NT2/D1 (cell line): Measurements from ENCODE around the gene DLGAP3.

Source experiments
- DNase-seq: peaks from one replicate; pipeline ENCODE4 v3.0.0-alpha.2; 2011; ENCODE audit warnings: low read depth, low spot score
- H3K27me3 ChIP-seq: 2 replicates; pipeline ENCODE4 v1.6.0; 2011; ENCODE audit warnings: mild to moderate bottlenecking; ENCODE audit not compliant: insufficient read length, insufficient read depth
- H3K36me3 ChIP-seq: 2 replicates; pipeline ENCODE4 v1.6.1; 2011; ENCODE audit warnings: mild to moderate bottlenecking, low read length, mixed read lengths; ENCODE audit not compliant: insufficient read depth, insufficient read length
- H3K4me1 ChIP-seq: 2 replicates; pipeline ENCODE4 v1.5.1; 2011; ENCODE audit not compliant: insufficient read depth, insufficient read length
- H3K4me3 ChIP-seq: 2 replicates; pipeline ENCODE4 v1.5.1; 2011; ENCODE audit warnings: low read depth; ENCODE audit not compliant: insufficient read length
- H3K9ac ChIP-seq: 2 replicates; pipeline ENCODE4 v1.6.0; 2011; ENCODE audit warnings: low read depth; ENCODE audit not compliant: insufficient read length
- H3K9me3 ChIP-seq: 2 replicates; pipeline ENCODE4 v1.5.1; 2011; ENCODE audit warnings: mild to moderate bottlenecking, low read length; ENCODE audit not compliant: insufficient read depth
- SUZ12 ChIP-seq: IDR thresholded peaks from 2 replicates; pipeline ENCODE4 v1.6.1; 2011; ENCODE audit not compliant: insufficient read length, insufficient read depth; ENCODE audit errors: extremely low read depth
- YY1 ChIP-seq: IDR thresholded peaks from 2 replicates; pipeline ENCODE4 v1.6.1; 2011; ENCODE audit not compliant: insufficient read length, insufficient read depth
- ZNF274 ChIP-seq: IDR thresholded peaks from 2 replicates; pipeline ENCODE4 v1.6.1; 2011; ENCODE audit warnings: mild to moderate bottlenecking, low read depth, low read length

DLGAP3 gene

DNA sequence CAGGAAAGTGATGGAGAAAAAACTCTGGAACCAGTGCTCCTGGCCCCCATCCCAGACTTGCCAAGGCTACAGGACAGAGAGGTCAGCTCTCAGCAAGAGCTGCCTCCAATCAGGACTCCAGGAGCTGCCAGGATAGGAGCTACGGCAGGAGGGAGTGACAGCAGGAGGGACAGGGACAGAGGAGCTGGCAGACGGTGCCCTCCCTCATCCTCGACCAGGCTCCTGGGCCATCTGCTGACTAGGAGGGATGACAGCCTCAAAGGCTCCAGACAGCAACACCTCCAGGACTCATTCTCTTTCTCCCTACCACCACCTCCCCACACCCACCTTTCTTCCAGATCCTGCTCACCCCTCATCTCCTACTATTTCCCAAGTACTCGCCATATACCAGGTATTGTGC is 22.7 kb downstream of the DLGAP3 start:
- H3K27me3 ChIP-seq: no peaks in the 10 kb centered on the region
- no peak for DNase-seq

DNA sequence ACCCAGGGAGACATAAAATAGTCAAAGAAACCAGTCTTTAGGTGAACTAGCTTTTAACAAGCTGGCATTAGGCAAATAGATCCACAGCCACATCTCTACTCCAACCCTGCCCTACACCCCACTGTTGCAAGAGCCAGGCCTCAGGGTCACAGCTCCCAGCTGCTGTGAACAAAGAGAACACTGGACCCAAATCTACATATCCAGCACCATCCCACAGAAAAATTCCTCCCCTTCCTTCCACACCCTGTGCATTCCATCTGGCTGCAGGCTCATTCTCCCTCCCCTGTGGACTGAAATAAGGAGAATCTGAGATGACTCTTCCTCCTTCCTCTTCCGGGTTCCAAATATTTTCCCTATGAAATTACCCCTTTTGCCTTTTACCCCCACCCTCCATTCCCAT is 23.2 kb downstream of the DLGAP3 start:
- Histone ChIP-seq H3K4me3 (no peak overlapping the region), H3K4me1 (peaks cover 2% of the 10 kb centered on the region), H3K36me3 (no peaks in the 10 kb centered on the region), H3K9me3 (no peaks in the 10 kb centered on the region), H3K9ac (no peak overlapping the region), H3K27me3 (no peaks in the 10 kb centered on the region)
- DNase-seq: no peak
- TF ChIP-seq YY1 (no peak), ZNF274 (no peak), SUZ12 (no peak)

More for the DNA sequence above, 22.7 kb downstream of the DLGAP3 start:
- H3K9me3 ChIP-seq: no peaks in the 10 kb centered on the region
- H3K9ac ChIP-seq: no peak overlapping the region
- H3K4me3 ChIP-seq: no peak overlapping the region
- no peaks in the 10 kb centered on the region for H3K36me3 ChIP-seq
- H3K4me1 ChIP-seq: peaks cover 2% of the 10 kb centered on the region
- TF ChIP-seq YY1: no peak
- TF ChIP-seq SUZ12: no peak

DNA sequence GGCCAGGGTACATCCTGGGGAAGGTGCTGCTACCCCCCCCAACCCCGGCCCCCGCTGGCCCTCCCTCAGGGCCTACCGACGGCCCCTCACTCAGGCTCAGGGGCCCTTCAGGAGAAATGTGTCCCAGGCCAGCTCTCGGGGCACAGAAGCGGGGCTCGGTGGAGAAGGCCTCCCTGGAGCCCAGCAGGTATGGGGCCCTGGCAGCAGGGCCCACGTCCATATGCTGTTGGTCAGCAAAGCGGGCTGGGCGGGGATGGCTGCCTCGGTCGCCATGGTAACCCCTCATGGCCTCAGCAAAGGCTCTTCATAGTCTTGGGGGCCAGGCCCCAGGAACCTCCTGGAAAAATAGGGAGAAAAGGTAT is 24.4 kb downstream of the DLGAP3 start:
- TF ChIP-seq ZNF274: no peak
- TF ChIP-seq YY1: no peak
- no peak for TF ChIP-seq SUZ12
- H3K27me3 ChIP-seq: no peaks in the 10 kb centered on the region
- no peak overlapping the region for H3K9ac ChIP-seq
- H3K4me1 ChIP-seq: peaks cover 2% of the 10 kb centered on the region
- H3K36me3 ChIP-seq: no peaks in the 10 kb centered on the region
- no peak for DNase-seq
- H3K4me3 ChIP-seq: no peak overlapping the region
- H3K9me3 ChIP-seq: no peaks in the 10 kb centered on the region

DNA sequence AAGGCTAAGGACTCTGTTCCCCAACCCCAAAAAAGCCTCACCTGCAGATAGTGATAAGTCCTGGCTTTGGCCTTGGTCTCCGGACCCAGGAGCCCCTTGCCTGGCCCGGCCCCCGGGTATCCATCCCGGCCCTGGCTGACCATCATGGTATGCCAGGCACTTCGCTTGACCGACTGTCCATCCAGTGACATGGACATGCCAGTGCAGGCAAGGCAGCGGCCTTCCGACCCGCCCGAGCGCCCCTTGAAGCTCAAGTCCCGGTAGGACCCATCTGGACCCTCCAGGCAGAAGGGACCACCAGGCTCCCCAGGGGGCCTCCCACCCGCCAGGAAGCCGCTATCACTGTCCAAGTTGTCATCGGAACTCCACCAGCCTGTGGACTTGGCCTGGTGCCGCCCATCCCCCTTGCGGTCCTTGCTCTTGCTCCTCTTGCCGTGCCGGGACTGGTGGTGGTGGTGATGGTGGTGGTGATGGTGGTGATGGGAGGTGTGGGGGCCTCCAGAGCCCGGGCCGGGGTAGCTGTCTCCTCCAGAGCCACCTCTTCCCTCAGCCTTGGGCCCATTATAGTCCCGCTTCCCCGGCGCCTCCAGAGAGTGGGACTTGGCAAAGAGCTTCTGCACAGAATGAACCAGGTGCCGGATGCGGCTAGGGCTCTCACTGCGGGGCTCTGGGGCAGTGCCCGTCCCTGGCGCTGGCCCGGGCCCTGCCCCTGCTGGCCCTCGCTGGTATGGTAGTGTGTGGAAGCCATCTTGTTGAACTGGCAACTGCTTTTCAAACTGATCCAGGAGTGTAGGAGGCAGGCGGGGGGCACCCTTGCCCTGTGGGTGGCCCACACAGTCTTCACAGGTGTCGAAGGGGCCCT is 25.0 kb downstream of the DLGAP3 start:
- peaks cover 2% of the 10 kb centered on the region for H3K4me1 ChIP-seq
- H3K9me3 ChIP-seq: no peaks in the 10 kb centered on the region; the same call in 1 of the 2 replicates
- H3K27me3 ChIP-seq: no peaks in the 10 kb centered on the region
- no peak overlapping the region for H3K4me3 ChIP-seq
- TF ChIP-seq YY1 (no peak), SUZ12 (no peak), ZNF274 (no peak)
- no peaks in the 10 kb centered on the region for H3K36me3 ChIP-seq
- DNase-seq: no peak
- no peak overlapping the region for H3K9ac ChIP-seq

DNA sequence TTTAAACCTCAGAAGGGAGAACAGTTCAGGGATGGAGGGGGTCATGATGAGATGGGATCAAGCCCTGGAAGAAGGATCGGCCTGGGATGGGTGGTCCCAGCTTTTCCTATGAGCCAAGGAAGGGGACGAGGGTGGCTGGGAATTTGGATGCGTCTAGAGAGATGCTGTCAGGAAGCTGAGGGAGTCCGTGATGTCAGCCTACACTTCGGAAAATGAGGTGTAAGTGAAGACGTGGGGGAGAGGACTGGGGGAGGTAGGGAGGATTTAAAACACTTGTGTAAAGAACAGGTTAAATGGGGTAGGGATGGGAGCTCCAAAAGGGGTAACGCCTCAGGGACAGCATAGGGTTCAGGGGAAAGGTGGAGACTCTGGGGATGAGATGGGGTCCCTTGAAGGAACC is 27.5 kb downstream of the DLGAP3 start:
- DNase-seq: no peak
- TF ChIP-seq YY1: no peak
- TF ChIP-seq ZNF274: no peak
- no peak for TF ChIP-seq SUZ12
- H3K4me1 ChIP-seq: peaks cover 2% of the 10 kb centered on the region

DNA sequence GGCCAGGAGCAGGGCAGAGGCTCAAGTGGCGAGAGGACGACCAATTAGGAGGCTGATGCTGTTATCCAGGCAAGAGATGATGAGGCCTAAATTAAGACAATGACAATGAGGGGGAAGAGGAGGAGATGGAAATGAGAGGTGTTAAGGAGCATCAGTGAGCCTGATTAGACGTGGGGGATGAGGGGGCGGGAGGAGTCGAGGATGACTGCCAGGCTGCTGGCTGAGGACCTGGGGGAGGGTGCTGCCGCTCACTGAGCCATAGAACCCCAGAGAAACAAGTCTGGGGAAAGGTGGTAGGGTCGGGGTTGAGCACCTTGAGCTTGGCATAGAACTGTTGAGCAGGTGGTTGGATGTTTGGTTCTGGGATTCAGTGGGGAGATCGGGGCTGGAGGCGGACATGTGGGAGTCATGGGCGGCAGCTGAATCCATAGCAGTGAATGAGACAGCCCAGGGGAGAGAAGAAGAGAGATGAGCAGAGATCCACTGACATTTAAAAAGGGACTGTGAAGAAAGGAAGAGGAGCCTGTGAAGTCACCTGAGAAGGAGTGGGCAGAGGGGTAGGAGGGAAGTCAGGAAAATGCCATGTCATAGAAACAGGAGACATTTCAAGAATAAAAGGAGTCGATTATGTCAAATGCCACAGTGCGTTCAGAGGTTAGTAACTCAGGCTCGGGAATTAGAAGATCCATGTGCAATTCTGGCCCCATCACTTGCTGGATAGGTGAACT is 28.5 kb downstream of the DLGAP3 start:
- H3K36me3 ChIP-seq: no peaks in the 10 kb centered on the region
- no peaks in the 10 kb centered on the region for H3K27me3 ChIP-seq
- DNase-seq: no peak
- no peak overlapping the region for H3K4me3 ChIP-seq
- no peaks in the 10 kb centered on the region for H3K4me1 ChIP-seq
- no peak for TF ChIP-seq YY1
- TF ChIP-seq SUZ12: no peak
- no peak for TF ChIP-seq ZNF274
- no peaks in the 10 kb centered on the region; the same call in 1 of the 2 replicates for H3K9me3 ChIP-seq
- no peak overlapping the region for H3K9ac ChIP-seq

More for the DNA sequence above, 27.5 kb downstream of the DLGAP3 start:
- H3K9me3 ChIP-seq: no peaks in the 10 kb centered on the region; the same call in 1 of the 2 replicates
- H3K27me3 ChIP-seq: no peaks in the 10 kb centered on the region
- no peaks in the 10 kb centered on the region for H3K36me3 ChIP-seq
- no peak overlapping the region for H3K9ac ChIP-seq
- H3K4me3 ChIP-seq: no peak overlapping the region

DNA sequence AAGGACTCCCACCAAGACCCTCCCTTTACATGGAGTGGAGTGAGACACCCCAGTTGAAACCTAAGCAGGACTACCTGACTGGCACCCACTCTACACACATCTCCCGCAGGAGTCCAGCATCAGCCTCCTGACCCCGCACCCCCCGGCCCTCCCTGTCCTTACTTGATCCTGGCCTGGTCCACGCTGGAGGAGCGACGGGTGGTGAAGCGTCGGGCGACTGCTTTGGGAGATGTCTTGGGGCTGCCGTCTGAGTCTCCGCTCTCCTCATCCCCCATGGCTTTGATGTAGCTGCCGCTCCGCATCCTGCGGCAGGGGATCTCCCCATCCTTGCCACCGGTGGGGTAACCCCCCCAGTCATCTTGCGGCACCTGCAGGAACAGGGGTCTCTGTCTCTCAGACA is 29.5 kb downstream of the DLGAP3 start:
- DNase-seq: no peak
- no peaks in the 10 kb centered on the region for H3K27me3 ChIP-seq
- H3K4me3 ChIP-seq: no peak overlapping the region
- no peak for TF ChIP-seq YY1
- TF ChIP-seq SUZ12: no peak
- no peak for TF ChIP-seq ZNF274
- no peak overlapping the region for H3K9ac ChIP-seq
- H3K9me3 ChIP-seq: no peaks in the 10 kb centered on the region; the same call in 1 of the 2 replicates
- H3K36me3 ChIP-seq: no peaks in the 10 kb centered on the region
- no peaks in the 10 kb centered on the region for H3K4me1 ChIP-seq
